AG04449 (cell line): Measurements from ENCODE around the gene JOSD1.
A peak's percentile ranks its signal among the peaks of the same experiment; 100 is the strongest.

Source experiments
- CTCF ChIA-PET: fragments of 350-600 bp; formaldehyde crosslinking; extraction: SDS; loops from one replicate; lab custom pipeline; 2021; ENCODE audit warnings: antibody characterized with exemption; lab: Yijun Ruan, JAX
- POLR2A ChIA-PET: fragments of 400-600, 350-600 bp; formaldehyde crosslinking; extraction: SDS; loops from one replicate; lab custom pipeline; 2020; ENCODE audit warnings: antibody characterized with exemption, inconsistent platforms; lab: Yijun Ruan, JAX
- DNase-seq: peaks from one replicate; pipeline ENCODE4 v3.0.0-alpha.2; 2010; ENCODE audit warnings: low read depth, low spot score
- H3K4me3 ChIP-seq: 2 replicates; pipeline ENCODE4 v1.5.1; 2011; ENCODE audit warnings: low read depth, mild to moderate bottlenecking, control low read depth, low read length
- CTCF ChIP-seq: IDR thresholded peaks from one replicate; pipeline ENCODE4 v1.5.1; 2011; ENCODE audit warnings: mild to moderate bottlenecking, moderate library complexity, low read length, control low read depth, inconsistent platforms; ENCODE audit not compliant: insufficient read depth; ENCODE audit errors: missing control alignments

JOSD1 gene

GRCh38 chr22:38685761-38686160 is 15.0 kb downstream of the JOSD1 start:
- DNase-seq = no peak
- CTCF ChIA-PET = no interaction called here
- POLR2A ChIA-PET = no interaction called here
- no peak overlapping the region for H3K4me3 ChIP-seq
- TF ChIP-seq CTCF = no peak

- CTCF ChIA-PET = no interaction called here
- DNase-seq = no peak
- POLR2A ChIA-PET = interaction anchor here (0.7 kb wide), 1 partner anchor 699 kb away, joined by 6 read pairs; no protein-coding TSS in a partner anchor
- H3K4me3 ChIP-seq = no peak overlapping the region
- TF ChIP-seq CTCF = no peak
Observed at GRCh38 chr22:38684895-38685294, 15.8 kb downstream of the JOSD1 start.

- H3K4me3 ChIP-seq = peak within 1 kb of the TSS; percentile 96
- ChIA-PET POLR2A (interaction anchor here (0.6 to 2.1 kb wide), 5 partner anchors 12 to 186 kb away, joined by 4 to 10 read pairs (median 5); partner anchors contain the start of genes GTPBP1 and JOSD1), CTCF (interaction anchor here (0.7 to 4.0 kb wide), 19 partner anchors 11 to 648 kb away, joined by 3 to 62 read pairs (median 4); partner anchors contain the start of genes CBY1, GTPBP1, JOSD1 and SUN2)
- TF ChIP-seq CTCF = peak; percentile 91
- DNase-seq = no peak
Observed at GRCh38 chr22:38681582-38682335, 19.0 kb downstream of the JOSD1 start, which contains the start of gene TOMM22. Gene TOMM22, plus strand, starts transcription at chr22:38681957. Its CDS starts 22 bp downstream, at chr22:38681979.

- CTCF ChIA-PET = no interaction called here
- no peak for DNase-seq
- TF ChIP-seq CTCF = no peak
- POLR2A ChIA-PET = interaction anchor here (0.9 kb wide), 1 partner anchor 22 kb away, joined by 3 read pairs; no protein-coding TSS in a partner anchor
- H3K4me3 ChIP-seq = no peak overlapping the region
Observed at GRCh38 chr22:38675833-38676232, 24.9 kb downstream of the JOSD1 start.

- DNase-seq = no peak
- TF ChIP-seq CTCF = no peak
- H3K4me3 ChIP-seq = no peak overlapping the region
- ChIA-PET CTCF (no interaction called here), POLR2A (interaction anchor here (0.9 kb wide), 1 partner anchor 23 kb away, joined by 3 read pairs; no protein-coding TSS in a partner anchor)
Observed at GRCh38 chr22:38674888-38675287, 25.9 kb downstream of the JOSD1 start.
